GM23248 (cell line): ENCODE results near the gene PCBP3. TPM values are rescaled to one million over a fixed set of nuclear protein-coding genes. Genes with fewer than 3 reads are reported as not detected.

Experiments
- DNase-seq: peaks from one replicate; pipeline ENCODE4 v3.0.0-alpha.2; 2015
- H2AFZ ChIP-seq: fragments of 200-600 bp; sonication (generic); 2 replicates; pipeline ENCODE4 v1.6.1; 2016; ENCODE audit warnings: antibody characterized with exemption
- H3F3A ChIP-seq: fragments of 200-600 bp; sonication (generic); 2 replicates; pipeline ENCODE4 v1.6.1; 2016; ENCODE audit warnings: mild to moderate bottlenecking, antibody characterized with exemption, mixed run types; ENCODE audit not compliant: insufficient read depth
- H3K27ac ChIP-seq: fragments of 200-600 bp; sonication (generic); 2 replicates; pipeline ENCODE4 v1.5.1; 2016; ENCODE audit warnings: mild to moderate bottlenecking
- H3K27me3 ChIP-seq: fragments of 200-600 bp; sonication (generic); replicated peaks from 2 replicates; pipeline ENCODE4 v1.6.1; 2016; ENCODE audit warnings: mild to moderate bottlenecking; ENCODE audit not compliant: insufficient read depth
- H3K36me3 ChIP-seq: fragments of 200-600 bp; sonication (generic); 2 replicates; pipeline ENCODE4 v1.6.1; 2016; ENCODE audit warnings: low read depth, mild to moderate bottlenecking
- H3K4me1 ChIP-seq: fragments of 200-600 bp; sonication (generic); 2 replicates; pipeline ENCODE4 v1.6.1; 2016; ENCODE audit warnings: mild to moderate bottlenecking; ENCODE audit not compliant: insufficient read depth
- H3K4me2 ChIP-seq: fragments of 200-600 bp; sonication (generic); one replicate; pipeline ENCODE4 v1.6.1; 2016; ENCODE audit warnings: mild to moderate bottlenecking; ENCODE audit not compliant: unreplicated experiment
- H3K4me3 ChIP-seq: fragments of 200-600 bp; sonication (generic); 2 replicates; pipeline ENCODE4 v1.5.1; 2016; ENCODE audit warnings: mild to moderate bottlenecking
- H3K79me2 ChIP-seq: fragments of 200-600 bp; sonication (generic); 2 replicates; pipeline ENCODE4 v1.6.1; 2016; ENCODE audit warnings: mild to moderate bottlenecking; ENCODE audit not compliant: insufficient read depth
- H3K9ac ChIP-seq: fragments of 200-600 bp; sonication (generic); 2 replicates; pipeline ENCODE4 v1.6.1; 2016; ENCODE audit warnings: mild to moderate bottlenecking
- H3K9me2 ChIP-seq: fragments of 200-600 bp; sonication (generic); 2 replicates; pipeline ENCODE4 v1.6.1; 2016; ENCODE audit warnings: mixed run types, mild to moderate bottlenecking, moderate library complexity; ENCODE audit not compliant: insufficient read depth
- H3K9me3 ChIP-seq: fragments of 200-600 bp; sonication (generic); one replicate; pipeline ENCODE4 v1.6.1; 2017; ENCODE audit warnings: low read depth
- H4K20me1 ChIP-seq: fragments of 200-600 bp; sonication (generic); 2 replicates; pipeline ENCODE4 v1.6.0; 2016; ENCODE audit not compliant: insufficient read depth
- EZH2 ChIP-seq: fragments of 200-600 bp; sonication (generic); IDR thresholded peaks from 2 replicates; pipeline ENCODE4 v1.6.1; 2018; ENCODE audit warnings: antibody characterized with exemption, mild to moderate bottlenecking; ENCODE audit not compliant: insufficient read depth, poor library complexity, severe bottlenecking
- EZH2phosphoT487 ChIP-seq: fragments of 200-600 bp; sonication (generic); IDR thresholded peaks from 2 replicates; pipeline ENCODE4 v1.6.1; 2018; ENCODE audit warnings: antibody characterized with exemption, moderate library complexity, mild to moderate bottlenecking, low read depth; ENCODE audit not compliant: insufficient read depth
- WGBS, 2 experiments: methylation state at CpG; one replicate each; pipeline ENCODE4 v1.1.6; 2015 to 2017; ENCODE audit warnings: low lambda C conversion rate in 2 of 2, low coverage in 1 of 2; ENCODE audit errors: missing lambda C conversion rate in 2 of 2; 5-methylcytosine and 5-hydroxymethylcytosine counted together
- in situ Hi-C: fragments of 300-500 bp; cut with MboI; formaldehyde crosslinking; loops from 2 replicates; pipeline ENCODE4 v1.15.0; 2020
- polyA plus RNA-seq: library from polyadenylated mRNA; unstranded; fragments of >200 nt; fragmentation: Nextera tagmentation; extraction: Ambion mirVana; gene quantifications from 2 replicates; pipeline ENCODE4 v1.2.1, GENCODE V29; 2016
- total RNA-seq: library from RNA; depleted of rRNA; stranded (reverse); fragments of >200 nt; shearing (Covaris generic); gene quantifications from 2 replicates; pipeline ENCODE4 v1.2.3, GENCODE V29; 2014

Gene PCBP3
- total and polyA plus RNA-seq, 2 experiments from 2014 or later = 0.32 to 1.3 TPM

GRCh38 chr21:45640888-45641479, 2.5 kb upstream of the PCBP3 start:
- Histone ChIP-seq H3F3A (peaks cover 14% of the 10 kb centered on the region; the same call in 1 of the 2 replicates), H3K9me2 (no peaks in the 10 kb centered on the region), H2AFZ (peak overlapping the region; percentile 45), H3K27me3 (no peaks in the 10 kb centered on the region; the same call in 1 of the 2 replicates), H3K79me2 (no peaks in the 10 kb centered on the region), H3K4me3 (no peak overlapping the region), H3K9ac (no peak overlapping the region), H3K4me2 (no peak overlapping the region), H3K36me3 (no peaks in the 10 kb centered on the region), H3K9me3 (no peaks in the 10 kb centered on the region), H3K27ac (no peak overlapping the region), H4K20me1 (no peaks in the 10 kb centered on the region), H3K4me1 (no peaks in the 10 kb centered on the region)
- WGBS, 2 experiments = 14 to 16% methylated on average over 23 of the region's 23 CpGs
- in situ Hi-C loops = no loop called here
- TF ChIP-seq EZH2phosphoT487 (no peak), EZH2 (no peak)
- peak; percentile 87 for DNase-seq

- TF ChIP-seq EZH2phosphoT487 = no peak
- TF ChIP-seq EZH2 = no peak
- no peak for DNase-seq
These were observed 2.0 kb upstream of the PCBP3 start for GRCh38 chr21:45641480-45642035.

DNA sequence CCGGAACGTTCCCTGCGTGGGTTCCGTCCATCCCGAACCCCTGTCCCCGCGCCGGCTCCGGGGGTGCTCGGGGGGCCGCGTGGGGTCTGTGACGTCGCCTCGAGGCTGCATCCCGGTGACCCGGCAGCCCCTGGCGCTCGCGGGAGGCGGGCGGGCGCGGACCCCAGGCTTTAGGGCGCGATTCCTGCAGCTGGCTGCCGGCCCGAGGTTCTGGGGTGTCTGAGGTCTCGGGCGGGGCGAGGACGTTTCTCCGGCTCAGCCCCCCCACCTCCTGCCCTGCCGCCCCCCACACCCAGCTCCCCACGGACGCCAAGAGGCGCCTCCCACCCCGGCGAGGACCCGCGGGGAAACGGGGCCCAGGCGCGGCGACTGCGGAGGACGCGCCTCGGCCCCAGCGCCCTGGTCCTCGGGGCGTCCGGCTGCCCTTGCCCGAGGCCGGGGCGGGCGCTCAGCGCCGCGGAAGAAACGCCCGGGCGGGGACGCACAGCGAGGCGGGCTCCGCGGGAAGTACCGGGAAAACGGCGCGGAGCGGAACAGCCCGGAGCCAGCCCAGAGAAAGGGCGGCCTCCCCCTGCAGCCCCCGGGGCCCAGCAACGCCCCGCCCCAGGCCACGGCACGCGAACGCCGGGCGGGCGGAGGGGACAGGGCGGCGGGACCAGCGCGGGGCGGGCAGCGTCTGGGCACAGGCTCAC, 1.3 kb upstream of the PCBP3 start:
- DNase-seq = peak; percentile 15
- H3K27me3 ChIP-seq = no peaks in the 10 kb centered on the region; the same call in 1 of the 2 replicates
- no peaks in the 10 kb centered on the region for H3K36me3 ChIP-seq
- H2AFZ ChIP-seq = no peak overlapping the region
- no peak overlapping the region for H3K4me3 ChIP-seq
- H3K27ac ChIP-seq = no peak overlapping the region
- peaks cover 4% of the 10 kb centered on the region; the same call in 1 of the 2 replicates for H3K9me2 ChIP-seq
- H3K4me2 ChIP-seq = no peak overlapping the region
- H4K20me1 ChIP-seq = no peaks in the 10 kb centered on the region
- H3K9me3 ChIP-seq = no peaks in the 10 kb centered on the region
- TF ChIP-seq EZH2 (peak; percentile 35), EZH2phosphoT487 (no peak)
- 4% methylated on average over 18 to 77 of the region's 91 CpGs for WGBS, 2 experiments
- H3K9ac ChIP-seq = no peak overlapping the region
- peaks cover 17% of the 10 kb centered on the region; the same call in 1 of the 2 replicates for H3F3A ChIP-seq
- no peaks in the 10 kb centered on the region for H3K79me2 ChIP-seq
- in situ Hi-C loops = no loop called here
- H3K4me1 ChIP-seq = no peaks in the 10 kb centered on the region

More at GRCh38 chr21:45641480-45642035, 2.0 kb upstream of the PCBP3 start:
- in situ Hi-C loops = no loop called here
- H3K4me3 ChIP-seq = no peak overlapping the region
- no peaks in the 10 kb centered on the region for H3K79me2 ChIP-seq
- peaks cover 4% of the 10 kb centered on the region; the same call in 1 of the 2 replicates for H3K9me2 ChIP-seq
- no peaks in the 10 kb centered on the region for H3K9me3 ChIP-seq
- H3K27ac ChIP-seq = no peak overlapping the region
- no peaks in the 10 kb centered on the region for H3K36me3 ChIP-seq
- H3K4me2 ChIP-seq = no peak overlapping the region
- 33 to 36% methylated on average over 21 to 31 of the region's 31 CpGs for WGBS, 2 experiments
- H3F3A ChIP-seq = peaks cover 17% of the 10 kb centered on the region; the same call in 1 of the 2 replicates
- no peaks in the 10 kb centered on the region for H3K4me1 ChIP-seq
- H2AFZ ChIP-seq = peak overlapping the region; percentile 45; the same call in 1 of the 2 replicates
- H3K9ac ChIP-seq = no peak overlapping the region
- H4K20me1 ChIP-seq = no peaks in the 10 kb centered on the region
- H3K27me3 ChIP-seq = no peaks in the 10 kb centered on the region; the same call in 1 of the 2 replicates
